Suprapubic skin (tissue), 3 donors: ENCODE data around the gene TMEM41A.

Experiments
- POLR2AphosphoS5 ChIP-seq, 3 donors: sonication (generic); formaldehyde crosslinking; IDR thresholded peaks; one replicate each; pipeline ENCODE4 v1.6.1; 2017; ENCODE audit warnings: antibody characterized with exemption in 3 of 3
- TF ChIP-seq, protein P1 (sequence below), 2 donors: fragments of 200-600 bp in 1 of 2; fragments of 450-650 bp in 1 of 2; sonication (generic) in 1 of 2; IDR thresholded peaks; one replicate each; pipeline ENCODE4 v1.5.1; 2016 to 2019; ENCODE audit warnings: antibody characterized with exemption in 2 of 2, mild to moderate bottlenecking in 1 of 2, moderate library complexity in 1 of 2

DNA sequence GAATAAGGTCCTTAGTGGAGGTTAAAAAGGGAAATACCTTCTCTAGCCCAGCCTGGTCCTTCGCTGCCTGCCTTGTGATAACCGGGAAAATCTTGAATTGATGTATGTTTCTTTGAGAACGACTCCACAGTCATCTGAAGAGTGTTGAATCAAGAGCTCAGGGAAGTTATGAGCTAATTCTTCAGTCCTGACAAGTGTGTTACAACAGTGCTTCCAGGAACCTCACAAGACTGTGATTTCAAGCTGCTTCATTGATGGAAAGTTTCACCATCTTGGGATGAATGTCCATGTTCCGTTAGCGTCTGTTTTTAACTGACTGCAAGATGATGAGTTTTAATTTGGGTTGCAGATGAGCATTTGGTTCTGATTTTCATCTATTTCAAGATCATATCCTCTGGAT is 12.4 kb downstream of the TMEM41A start:
- TF ChIP-seq, protein P1, sequence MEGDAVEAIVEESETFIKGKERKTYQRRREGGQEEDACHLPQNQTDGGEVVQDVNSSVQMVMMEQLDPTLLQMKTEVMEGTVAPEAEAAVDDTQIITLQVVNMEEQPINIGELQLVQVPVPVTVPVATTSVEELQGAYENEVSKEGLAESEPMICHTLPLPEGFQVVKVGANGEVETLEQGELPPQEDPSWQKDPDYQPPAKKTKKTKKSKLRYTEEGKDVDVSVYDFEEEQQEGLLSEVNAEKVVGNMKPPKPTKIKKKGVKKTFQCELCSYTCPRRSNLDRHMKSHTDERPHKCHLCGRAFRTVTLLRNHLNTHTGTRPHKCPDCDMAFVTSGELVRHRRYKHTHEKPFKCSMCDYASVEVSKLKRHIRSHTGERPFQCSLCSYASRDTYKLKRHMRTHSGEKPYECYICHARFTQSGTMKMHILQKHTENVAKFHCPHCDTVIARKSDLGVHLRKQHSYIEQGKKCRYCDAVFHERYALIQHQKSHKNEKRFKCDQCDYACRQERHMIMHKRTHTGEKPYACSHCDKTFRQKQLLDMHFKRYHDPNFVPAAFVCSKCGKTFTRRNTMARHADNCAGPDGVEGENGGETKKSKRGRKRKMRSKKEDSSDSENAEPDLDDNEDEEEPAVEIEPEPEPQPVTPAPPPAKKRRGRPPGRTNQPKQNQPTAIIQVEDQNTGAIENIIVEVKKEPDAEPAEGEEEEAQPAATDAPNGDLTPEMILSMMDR (IDR thresholded peaks at IDR 0.05), result no peak
- no peak for TF ChIP-seq POLR2AphosphoS5 (IDR thresholded peaks at IDR 0.05)
